HK-2 (cell line): ENCODE measurements around the gene PGS1.
A peak's percentile ranks its signal among the peaks of the same experiment; 100 is the strongest.

Source experiments
- DNase-seq: peaks from one replicate; pipeline ENCODE4 v3.0.0-alpha.2; 2018; ENCODE audit not compliant: unreplicated experiment

Gene PGS1

DNA sequence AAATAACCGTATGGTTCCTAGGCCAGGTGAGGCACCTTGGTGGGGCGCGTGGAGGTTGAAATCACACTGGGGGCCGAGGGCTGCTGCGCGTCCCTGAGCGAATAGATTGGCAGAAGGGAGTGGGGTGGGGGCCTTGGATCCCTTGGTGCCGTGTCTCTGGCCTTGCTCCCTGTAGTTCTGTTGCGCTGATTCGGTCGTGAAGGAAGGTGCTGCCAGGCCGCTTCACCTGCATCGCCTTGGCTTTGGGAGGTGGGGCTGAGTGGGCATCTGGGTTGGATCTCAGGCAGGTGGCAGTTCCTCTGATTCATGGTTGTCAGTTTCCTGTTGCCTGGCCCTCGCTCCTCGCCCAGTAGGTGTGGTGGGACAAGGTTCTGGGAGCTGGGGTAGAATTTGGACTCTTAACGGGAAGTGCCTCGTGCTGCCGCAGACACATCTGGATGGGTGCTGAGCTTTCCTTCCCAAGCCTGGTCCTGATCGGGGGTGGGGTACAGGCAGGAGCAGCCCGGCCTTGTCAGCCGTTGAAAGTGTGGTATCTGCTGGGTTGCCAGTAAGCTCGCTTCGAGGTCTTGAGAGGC, 30.1 kb downstream of the PGS1 start:
- no peak for DNase-seq

DNA sequence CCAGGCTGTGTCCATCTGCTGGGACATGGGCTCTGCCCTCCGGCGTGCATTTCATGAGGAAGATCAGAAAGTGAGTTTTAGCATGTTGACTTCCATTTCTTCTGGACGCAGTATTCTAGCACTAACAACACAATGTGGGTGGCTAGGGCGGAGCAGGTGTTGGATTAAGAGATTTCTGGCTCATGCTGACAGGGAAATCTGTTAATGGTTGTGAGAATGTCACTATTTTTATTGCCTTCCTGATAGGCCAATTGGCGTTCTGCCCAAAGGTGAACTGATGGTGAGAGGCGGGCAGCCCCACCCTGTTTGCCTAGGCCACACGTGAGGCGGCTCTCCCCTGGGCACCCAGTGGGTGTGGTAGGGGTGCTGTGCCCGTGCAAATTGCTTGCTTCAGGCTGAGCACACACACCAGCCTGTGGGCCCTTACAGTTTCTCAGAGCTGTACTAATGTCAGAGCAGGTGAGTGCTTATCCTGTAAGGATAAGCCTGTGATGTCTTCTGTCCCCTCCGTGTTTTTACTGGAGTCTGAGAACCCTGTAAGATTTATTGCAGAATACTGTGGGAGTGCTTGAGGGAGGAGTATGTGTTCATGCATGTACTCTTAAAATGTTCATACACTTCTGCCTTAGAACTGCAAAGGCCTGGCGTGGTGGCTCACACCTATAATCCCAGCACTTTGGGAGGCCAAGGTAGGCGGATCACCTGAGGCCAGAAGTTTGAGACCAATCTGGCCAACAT, 30.9 kb downstream of the PGS1 start:
- DNase-seq: no peak

DNA sequence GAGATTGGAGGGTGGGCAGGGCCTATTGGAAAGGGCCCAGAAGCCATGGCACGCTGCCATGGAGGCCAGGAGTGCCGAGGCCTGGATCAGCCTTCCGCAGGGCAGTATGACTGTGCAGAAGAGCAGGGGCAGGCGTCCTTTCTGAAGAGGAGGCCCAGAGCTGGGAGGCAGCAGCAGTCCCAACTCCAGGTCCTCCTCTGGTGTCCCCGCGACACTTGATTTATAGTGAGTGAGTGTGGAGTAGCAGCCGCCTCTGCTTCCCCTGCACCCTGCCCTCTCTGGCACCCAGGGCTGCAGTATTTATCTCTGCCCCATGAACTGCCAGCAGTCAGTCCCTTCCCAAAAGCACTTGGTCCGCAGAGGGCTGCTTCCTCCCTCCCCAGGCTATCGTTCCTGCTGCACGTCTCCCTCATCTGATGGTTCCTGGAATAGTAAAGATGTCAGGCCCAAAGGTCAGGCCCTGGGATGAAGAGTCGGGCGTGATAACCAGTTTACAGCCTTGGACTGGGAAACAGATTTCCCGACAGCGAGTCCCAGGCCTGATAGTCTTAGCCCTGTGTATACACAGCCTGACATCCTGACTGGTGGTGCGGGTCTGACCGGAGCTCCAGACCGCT, 32.9 kb downstream of the PGS1 start:
- no peak for DNase-seq

DNA sequence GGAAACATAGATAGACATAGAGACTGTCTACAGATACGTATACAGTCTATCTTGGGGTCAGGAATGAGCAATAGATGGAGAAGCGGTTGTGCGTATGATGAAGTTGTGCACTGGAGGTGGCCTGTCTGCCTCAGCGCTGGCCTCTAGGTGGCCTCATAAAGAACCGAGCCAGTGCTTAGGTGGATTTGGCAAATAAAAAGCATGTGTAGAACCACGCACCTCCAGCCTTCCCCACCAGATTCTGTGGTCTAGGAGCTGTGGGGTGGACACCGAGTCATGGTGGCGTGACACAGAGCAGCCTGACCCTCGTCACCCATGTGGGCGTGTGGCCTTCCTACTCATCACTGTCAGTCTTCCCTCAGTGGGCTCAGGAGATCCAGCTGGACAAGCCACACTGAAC, 34.0 kb downstream of the PGS1 start:
- DNase-seq: no peak

DNA sequence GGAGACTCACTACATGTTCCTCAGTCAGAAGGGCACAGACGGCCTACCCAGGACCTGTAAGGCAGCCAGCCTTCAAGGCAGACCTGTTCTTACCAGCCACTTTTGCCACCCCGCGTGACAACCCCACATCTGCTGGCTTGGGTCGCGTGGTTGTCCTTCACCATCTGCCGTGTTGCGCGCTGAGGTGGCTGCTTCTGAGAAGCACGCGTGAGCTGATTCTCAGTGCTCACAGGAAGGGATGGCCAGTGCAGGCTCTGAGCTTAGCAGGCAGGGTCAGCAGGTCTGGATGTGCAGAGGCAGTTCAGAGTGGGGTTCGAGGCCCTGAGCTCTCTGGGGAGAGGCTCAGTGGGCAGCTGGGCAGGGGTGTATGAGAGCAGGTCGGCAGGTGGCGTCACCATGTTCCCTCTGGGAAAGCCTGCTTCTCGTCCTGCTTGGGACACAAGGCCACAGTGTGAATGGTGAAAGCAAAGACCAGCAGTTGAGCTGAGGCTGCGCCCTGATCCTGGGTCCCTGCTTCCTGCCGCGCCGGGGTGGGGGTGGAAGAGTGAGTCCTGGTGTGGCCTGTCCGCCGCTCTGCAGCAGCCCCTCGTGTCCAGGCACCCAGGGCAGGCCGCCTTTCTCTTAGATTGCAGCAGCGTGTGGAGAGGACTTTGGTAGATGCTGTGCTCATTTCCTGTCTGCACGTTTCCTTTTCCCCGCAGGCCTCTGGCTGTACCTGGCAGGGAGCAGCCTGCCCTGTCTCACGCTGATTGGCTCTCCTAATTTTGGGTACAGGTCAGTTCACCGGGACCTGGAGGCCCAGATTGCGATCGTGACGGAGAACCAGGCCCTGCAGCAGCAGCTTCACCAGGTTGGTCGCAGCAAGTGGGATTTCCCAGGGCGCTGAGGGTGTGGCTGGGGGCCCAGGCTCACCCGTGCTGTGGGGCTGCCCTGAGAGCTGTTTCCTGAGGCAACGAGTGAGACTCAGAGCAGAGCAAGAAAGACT, 36.0 kb downstream of the PGS1 start:
- DNase-seq: no peak

DNA sequence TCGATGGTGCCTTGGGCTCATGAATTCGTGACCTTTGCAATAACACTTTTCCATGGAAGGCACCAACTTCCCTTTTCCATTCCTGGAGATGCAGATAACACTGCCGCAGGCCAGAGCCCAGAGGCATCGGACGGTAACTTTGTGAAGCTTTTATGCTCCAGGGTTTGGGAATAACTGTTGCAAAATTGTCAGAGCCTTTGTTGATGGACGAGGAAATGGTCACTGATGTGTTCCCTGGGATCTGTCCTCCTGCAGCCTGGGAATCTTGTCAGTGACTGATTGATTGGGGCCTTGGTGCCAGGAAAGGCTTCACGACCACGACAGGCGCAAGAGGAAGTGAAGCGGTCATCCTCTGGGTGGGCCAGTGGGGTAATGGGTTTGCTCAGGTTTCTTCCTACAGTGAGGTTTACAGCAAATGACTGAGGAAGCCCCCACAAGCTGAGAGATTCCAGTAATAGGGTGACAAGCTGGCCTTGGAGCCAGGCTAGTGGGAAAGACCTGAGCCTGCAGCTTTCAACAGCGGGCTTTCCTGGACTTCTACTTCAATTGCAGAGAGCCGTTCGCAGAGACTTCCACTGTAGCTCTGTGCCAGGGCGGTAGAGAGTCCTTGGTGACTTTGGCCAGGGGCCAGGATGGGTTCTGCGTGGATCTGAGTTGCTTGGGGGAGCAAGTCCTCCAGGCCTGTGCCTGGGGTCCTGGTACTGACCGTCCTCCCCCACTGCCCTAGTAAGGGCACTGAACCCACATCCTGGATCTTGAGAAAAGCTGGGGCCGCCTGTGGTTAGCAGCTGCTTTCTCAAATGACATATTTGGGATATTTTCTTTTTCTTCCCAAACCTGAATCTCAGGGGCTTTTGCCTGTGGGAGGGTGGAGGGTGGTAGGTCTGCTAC, 37.6 kb downstream of the PGS1 start:
- no peak for DNase-seq

DNA sequence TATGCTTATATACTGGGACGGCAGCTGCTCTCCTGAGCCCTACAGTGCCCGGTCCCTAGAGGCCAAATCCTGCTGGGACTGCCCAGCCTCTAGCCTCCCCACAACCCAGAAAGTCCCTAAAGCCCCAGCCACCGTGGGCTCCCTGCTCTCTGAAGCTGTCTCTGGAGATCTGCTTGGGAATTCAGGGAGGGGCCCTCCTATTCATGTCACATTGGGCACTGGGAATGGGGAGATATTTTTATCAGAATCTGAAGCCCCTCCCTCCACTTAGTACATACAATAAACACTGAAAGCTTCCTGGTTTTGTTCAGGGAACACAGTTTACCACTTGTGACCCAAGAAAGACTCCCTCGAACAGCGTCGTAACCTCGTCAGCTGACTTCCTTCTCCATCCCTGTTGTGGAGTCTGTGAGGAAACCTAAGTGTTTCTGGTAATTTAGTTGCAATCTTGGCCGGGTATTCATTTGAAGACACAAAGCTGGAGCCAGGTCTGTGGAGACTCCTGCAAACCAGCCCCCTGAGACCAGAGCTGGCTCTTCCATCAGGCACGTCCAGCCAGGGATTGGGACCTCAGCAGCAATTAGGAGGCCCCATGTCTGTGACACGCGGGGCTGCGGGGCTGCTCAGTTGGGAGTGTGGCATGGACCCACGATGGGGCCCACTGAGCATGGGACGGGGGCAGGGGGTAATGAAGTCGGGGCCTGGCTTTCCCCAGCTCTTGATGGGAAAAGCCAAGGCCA, 38.5 kb downstream of the PGS1 start:
- DNase-seq: no peak

- no peak for DNase-seq
Measured at GRCh38 chr17:78417531-78417909, 39.1 kb downstream of the PGS1 start.

DNA sequence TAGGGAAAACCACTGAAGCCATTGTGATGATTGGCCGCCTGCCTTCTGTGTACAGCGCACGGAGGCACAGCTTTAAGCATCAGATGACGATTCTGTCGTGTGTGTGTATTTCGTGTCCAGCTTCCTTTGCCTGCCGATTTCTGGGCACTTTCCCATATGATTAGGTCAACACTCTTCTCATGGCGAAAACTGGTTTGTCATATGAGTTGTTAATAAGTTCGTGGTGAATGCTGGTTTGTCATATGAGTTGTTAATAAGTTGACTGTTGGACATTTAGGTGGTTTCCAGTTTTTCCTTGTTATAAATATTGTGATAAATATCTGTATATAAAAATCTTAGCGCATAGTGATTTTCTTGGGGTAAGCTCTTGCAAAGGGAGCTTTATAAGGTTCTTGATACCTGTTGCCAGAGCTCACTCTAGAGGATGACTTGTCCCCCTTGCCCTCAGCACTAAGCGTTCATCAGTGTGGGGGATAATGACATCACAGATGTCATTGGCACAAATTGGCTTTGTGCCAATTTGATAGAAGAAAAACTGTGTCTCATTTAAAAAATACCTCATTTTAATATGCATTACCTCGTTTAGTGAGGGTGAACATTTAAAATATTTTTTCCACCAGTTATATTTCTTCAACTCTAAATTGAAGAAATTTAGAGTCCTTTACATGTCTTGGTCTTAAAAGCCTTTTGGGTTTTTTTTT, 40.0 kb downstream of the PGS1 start:
- no peak for DNase-seq

DNA sequence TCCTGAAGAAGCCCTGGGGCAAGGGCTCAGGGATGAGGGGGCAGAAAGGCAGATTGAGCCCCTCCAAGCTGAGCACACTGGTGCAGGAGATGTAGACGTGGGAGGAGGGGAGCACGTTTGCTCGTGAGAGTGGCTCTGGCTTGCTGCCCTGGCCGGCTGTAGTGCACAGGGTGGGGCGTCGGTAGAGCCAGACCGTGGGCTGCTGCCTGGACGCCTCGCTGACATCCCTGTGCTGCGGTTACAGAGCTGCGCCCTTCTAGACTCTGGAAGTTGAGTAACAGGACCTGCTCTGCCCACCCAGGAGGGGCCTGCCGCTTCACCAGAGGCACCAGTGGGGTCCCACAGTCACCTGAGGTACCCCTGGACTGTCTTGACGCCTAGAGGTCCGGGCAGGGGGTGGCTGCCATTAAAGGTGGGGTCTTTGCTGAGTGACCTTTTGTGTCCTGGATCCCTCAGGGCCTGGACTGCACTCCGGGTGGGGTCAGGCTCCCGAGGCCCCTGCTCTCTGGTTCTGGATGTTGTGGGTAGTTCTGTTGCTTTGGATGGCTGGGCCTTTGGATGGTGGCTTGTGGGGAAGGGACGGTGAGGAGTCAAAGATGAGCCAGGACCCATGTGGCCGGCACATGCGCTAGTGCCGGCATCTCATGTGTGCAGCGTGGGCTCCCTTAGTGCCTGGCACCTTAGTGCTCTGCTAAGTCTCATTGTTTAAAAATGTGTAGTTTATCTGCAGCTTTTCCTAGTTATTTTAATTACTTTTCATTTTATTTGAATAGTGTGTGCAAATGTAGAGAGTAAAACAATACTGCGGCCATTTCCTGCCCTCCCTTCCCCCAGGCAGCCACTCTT, 41.7 kb downstream of the PGS1 start:
- no peak for DNase-seq

DNA sequence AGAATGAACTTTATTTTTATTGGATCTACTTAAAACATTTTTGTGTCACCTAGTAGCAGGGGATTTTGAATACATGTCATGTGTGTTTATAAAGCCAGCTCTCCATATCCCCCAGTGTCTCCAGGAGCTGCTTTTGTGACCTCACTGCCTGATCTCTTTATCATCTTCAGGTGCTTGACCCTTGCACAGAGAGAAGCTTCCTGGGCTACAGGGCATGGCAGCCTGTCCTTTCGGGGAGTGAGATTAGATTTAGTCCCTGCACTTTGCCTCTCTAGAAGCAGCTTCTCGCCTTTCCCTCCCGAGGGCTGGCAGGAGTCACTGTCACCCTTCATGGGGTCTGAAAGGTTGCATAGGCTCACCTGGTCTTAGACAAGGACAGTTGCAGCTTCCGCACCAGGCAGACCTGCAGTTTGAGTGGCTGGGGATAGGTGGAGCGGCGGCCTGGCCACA, 42.7 kb downstream of the PGS1 start:
- DNase-seq: no peak

DNA sequence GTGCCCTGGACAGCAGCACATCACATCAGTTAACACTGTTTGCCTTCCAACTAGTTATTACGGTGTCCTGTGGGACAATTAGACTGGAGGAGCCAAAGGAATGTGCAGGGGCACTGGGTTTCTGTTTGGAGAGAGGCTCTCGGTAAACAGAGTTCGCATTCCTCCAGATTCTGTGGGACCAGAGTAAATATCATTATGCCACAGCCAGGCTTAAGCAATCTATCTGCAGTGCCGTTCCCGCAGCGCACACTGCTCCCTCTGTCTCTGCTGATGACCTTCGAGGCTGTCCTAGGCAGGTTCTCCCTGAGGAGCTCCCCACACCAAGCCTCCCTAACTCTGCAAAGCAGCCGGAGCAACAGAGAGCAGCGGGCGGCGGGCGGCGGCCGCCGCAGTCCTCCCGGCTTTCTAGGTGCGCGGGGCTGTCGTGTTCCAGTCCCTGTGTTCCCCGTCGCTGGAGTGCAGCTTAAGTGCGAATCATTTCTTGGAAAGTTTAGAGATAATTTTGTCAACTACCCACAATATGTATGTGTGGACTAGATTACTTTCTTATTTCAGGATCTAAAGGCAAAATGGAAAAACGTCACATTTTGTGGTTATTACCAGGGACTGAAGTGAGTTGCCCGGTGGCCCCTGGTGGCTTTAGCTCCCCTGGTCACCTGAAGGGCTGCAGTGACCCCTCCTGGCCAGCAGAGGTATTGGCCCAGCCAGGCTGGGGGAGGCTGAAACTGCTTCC, 43.3 kb downstream of the PGS1 start:
- peak; percentile 79 for DNase-seq

GRCh38 chr17:78422267-78422605, 43.8 kb downstream of the PGS1 start:
- DNase-seq: no peak

DNA sequence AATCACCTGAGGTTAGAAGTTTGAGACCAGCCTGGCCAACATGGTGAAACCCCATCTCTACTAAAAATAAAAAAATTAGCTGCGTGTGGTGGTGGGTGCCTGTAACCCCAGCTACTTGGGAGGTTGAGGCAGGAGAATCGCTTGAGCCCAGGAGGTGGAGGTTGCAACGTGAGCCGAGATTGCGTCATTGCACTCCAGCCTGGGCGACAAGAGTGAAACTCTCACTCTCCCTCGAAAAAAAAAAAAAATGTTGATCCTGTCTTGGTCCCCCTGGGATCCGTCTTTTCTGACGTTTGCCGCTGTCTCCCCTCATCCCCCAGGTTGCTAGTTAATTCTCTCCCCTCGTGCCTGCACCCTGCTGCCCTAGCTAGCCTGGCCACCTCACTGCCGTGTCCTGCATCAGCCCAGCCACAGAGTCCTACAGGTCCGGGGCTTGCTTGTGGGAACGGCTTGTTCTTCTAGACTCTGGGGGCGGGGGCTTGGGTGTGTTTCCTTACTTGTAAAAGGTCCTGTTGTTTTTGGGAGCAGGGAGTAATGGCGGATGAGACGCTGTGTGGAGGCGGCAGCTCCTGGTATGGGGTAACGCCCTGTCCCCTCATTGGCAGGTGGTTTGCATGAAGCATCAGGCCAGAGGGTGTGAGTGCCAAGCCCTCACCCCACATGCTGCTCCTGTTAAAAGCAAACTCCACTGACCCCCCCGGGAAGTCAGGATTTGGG, 44.6 kb downstream of the PGS1 start:
- no peak for DNase-seq

DNA sequence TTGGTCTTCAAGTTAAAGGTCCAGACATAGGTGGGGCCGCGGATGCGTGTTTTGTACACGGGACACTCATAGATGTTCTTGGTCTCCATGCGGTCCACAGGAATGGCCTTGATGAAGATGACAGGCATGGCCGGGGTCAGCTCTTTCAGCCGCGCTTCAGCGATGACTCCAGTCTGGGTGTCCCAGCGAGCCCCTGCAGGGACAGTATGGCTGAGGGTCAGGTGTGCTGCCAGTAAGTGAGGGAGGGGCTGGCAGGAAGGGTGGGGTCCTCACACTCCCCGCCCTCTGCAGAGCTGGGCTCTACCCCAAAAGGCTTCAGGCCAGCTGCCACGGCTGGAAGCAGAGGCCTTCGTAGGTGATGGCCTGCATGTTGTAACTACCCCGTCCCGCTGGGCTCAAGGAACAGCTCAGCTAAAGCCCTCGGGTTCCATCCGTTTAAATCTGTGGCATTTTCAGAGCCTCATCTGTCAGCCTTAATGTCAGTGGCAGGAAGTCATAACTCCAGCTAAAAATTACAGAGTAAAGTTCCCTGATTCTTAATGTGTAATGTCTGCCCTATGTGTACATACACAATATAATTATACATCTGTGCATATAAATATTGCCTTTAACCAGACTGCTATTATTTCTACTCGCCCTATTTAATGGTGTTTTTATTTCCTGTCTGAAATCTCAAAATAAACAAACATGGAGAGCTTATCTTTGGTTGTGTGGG, 45.7 kb downstream of the PGS1 start:
- no peak for DNase-seq

GRCh38 chr17:78425429-78425828, 47.0 kb downstream of the PGS1 start:
- no peak for DNase-seq

GRCh38 chr17:78426293-78426879, 47.9 kb downstream of the PGS1 start:
- DNase-seq: no peak
